HepG2 (cell line): ENCODE data around the gene BTBD17. TPM values are rescaled to one million over a fixed set of nuclear protein-coding genes. Genes with fewer than 3 reads are reported as not detected.

Source experiments
- AGO1 ChIP-seq: fragments of 200-400 bp; formaldehyde crosslinking; IDR thresholded peaks from 2 replicates; pipeline ENCODE4 v1.6.1; 2017; ENCODE audit warnings: mild to moderate bottlenecking, low read depth, low read length, moderate library complexity; ENCODE audit not compliant: poor library complexity, severe bottlenecking
- ASH2L ChIP-seq: fragments of 300-600, 200-600 bp; sonication (generic); IDR thresholded peaks from 2 replicates; pipeline ENCODE4 v1.7.0; 2017; ENCODE audit warnings: low read depth, mild to moderate bottlenecking, moderate library complexity, mixed read lengths, low read length; ENCODE audit not compliant: insufficient read length
- CREB1 ChIP-seq, 2 experiments: fragments of 450-650 bp in 1 of 2; IDR thresholded peaks; 2 replicates each; pipeline ENCODE4 v1.6.1; 2016 to 2017; ENCODE audit warnings: control low read depth in 1 of 2, mild to moderate bottlenecking in 1 of 2, missing compliant biosample characterization in 1 of 2, missing genetic modification characterization in 1 of 2
- DNMT1 ChIP-seq: sonication (generic); formaldehyde crosslinking; IDR thresholded peaks from 2 replicates; pipeline ENCODE4 v1.5.1; 2020; ENCODE audit warnings: mild to moderate bottlenecking, missing genetic modification reagents
- ELF4 ChIP-seq: sonication (generic); formaldehyde crosslinking; IDR thresholded peaks from 2 replicates; pipeline ENCODE4 v1.5.0; 2020; ENCODE audit warnings: missing genetic modification reagents, mild to moderate bottlenecking, moderate library complexity, borderline replicate concordance
- FOXO1 ChIP-seq: sonication (generic); formaldehyde crosslinking; IDR thresholded peaks from 2 replicates; pipeline ENCODE4 v1.4.0; 2020; ENCODE audit warnings: missing genetic modification reagents
- GRHL1 ChIP-seq: sonication (generic); formaldehyde crosslinking; conservative IDR thresholded peaks from 2 replicates; pipeline ENCODE4 v1.8.0; 2022; ENCODE audit warnings: missing genetic modification reagents
- MAFK ChIP-seq, 2 experiments: IDR thresholded peaks in 1 of 2; conservative IDR thresholded peaks in 1 of 2; 2 replicates each; pipeline ENCODE4 v1.6.1; 2011; ENCODE audit warnings: improper control_type of control experiment in 2 of 2, low read length in 2 of 2
- MBD4 ChIP-seq: IDR thresholded peaks from 2 replicates; pipeline ENCODE4 v1.6.1; 2012; ENCODE audit warnings: low read length, inconsistent platforms, borderline replicate concordance
- PRDM10 ChIP-seq: sonication (generic); formaldehyde crosslinking; IDR thresholded peaks from 2 replicates; pipeline ENCODE4 v1.4.0; 2020; ENCODE audit warnings: low read depth, missing genetic modification reagents
- RARA ChIP-seq: IDR thresholded peaks from 2 replicates; pipeline ENCODE4 v1.6.1; 2016; ENCODE audit warnings: missing genetic modification reagents, missing compliant biosample characterization
- SMC3 ChIP-seq: IDR thresholded peaks from 2 replicates; pipeline ENCODE4 v1.6.1; 2011; ENCODE audit warnings: low read length, improper control_type of control experiment
- YEATS2 ChIP-seq: sonication (generic); formaldehyde crosslinking; IDR thresholded peaks from 2 replicates; pipeline ENCODE4 v1.4.0; 2020; ENCODE audit warnings: missing genetic modification reagents, borderline replicate concordance
- ZNF230 ChIP-seq: sonication (generic); formaldehyde crosslinking; IDR thresholded peaks from 2 replicates; pipeline ENCODE4 v1.4.0; 2020; ENCODE audit warnings: mild to moderate bottlenecking, missing genetic modification reagents
- ZNF382 ChIP-seq: sonication (generic); formaldehyde crosslinking; IDR thresholded peaks from 2 replicates; pipeline ENCODE4 v1.5.0; 2020; ENCODE audit warnings: missing genetic modification reagents, mild to moderate bottlenecking, borderline replicate concordance
- ZNF484 ChIP-seq: sonication (generic); formaldehyde crosslinking; IDR thresholded peaks from 2 replicates; pipeline ENCODE4 v1.5.1; 2020; ENCODE audit warnings: mild to moderate bottlenecking, low read depth, missing genetic modification reagents, borderline replicate concordance
- ZNF576 ChIP-seq: sonication (generic); formaldehyde crosslinking; IDR thresholded peaks from 2 replicates; pipeline ENCODE4 v1.4.0; 2020; ENCODE audit warnings: mild to moderate bottlenecking, missing genetic modification reagents
- polyA plus RNA-seq, 8 experiments: library from polyadenylated mRNA; depleted of rRNA in 3 of 8; stranded (reverse) in 7 of 8; unstranded in 1 of 8; fragments of >200 nt; fragmentation: Illumina TruSeq in 4 of 8; extraction: Trizol in 4 of 8; gene quantifications; 2 replicates each; pipeline versions ENCODE4 v1.2.1 to v1.2.3, GENCODE V29; 2011 to 2016; ENCODE audit warnings: low read depth in 4 of 8, missing spikeins in 1 of 8, mixed read lengths in 1 of 8; ENCODE audit not compliant: insufficient read depth in 1 of 8
- total RNA-seq, 5 experiments: library from RNA; depleted of rRNA; stranded (reverse); fragments of >200 nt; fragmentation: Illumina TruSeq; extraction: Trizol; gene quantifications; 2 replicates each; pipeline ENCODE4 v1.2.3, GENCODE V29; 2016; ENCODE audit warnings: low read depth in 1 of 5
- TF ChIP-seq, protein P1 (sequence below): IDR thresholded peaks from 2 replicates; pipeline ENCODE4 v1.6.1; 2016; ENCODE audit warnings: low read depth, borderline replicate concordance

BTBD17 gene
- total and polyA plus RNA-seq, 2 of the 13 experiments (the other 11 are each of a cell fraction or from before 2014, with no cell fraction given): not detected

DNA sequence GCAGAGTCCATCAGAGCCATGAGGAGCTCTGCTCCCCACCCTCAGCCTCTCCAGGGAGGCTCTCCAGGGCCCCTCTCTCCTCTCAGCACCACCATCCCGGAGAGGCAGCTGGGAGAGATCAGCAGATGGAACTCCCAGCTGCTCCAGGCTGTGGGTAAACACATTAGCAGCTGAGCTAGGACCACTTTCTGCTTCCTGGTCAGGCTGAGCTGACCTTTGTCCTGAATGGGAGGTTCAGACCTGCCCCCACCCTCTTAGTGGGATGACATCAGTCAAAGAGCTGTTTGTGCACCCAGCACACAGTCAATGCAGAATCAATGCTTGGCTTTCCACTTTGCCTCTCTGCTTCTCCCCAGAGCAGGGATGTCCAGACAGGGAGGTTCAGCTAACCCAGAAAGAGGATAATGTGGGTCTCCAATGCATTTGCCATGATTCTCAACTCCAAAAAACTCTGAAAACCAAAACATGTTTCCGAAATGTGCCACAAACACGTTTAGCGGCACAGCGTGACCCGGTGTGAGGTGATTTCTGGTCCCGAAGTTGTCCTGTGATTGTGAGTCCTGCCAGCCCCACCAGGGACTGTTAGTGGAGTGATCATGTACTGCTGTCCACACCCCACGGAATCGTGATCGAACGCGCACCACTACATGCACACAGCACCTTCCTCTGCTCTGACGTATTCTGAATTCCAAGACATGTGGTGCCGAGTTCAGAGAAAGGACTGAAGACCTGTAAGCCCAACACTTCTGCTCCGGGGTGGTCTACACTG is 12.4 kb upstream of the BTBD17 start (continued):
- TF ChIP-seq MAFK (conservative IDR thresholded peaks at IDR 0.05 in 1 of 2, IDR thresholded peaks at IDR 0.05 in 1 of 2; ENCODE audit: low read length in 2 of 2) (0 out of 4 replicates have a peak, but pooled peaks of 1 of the 2 experiments have one; percentile 1), MBD4 (no peak), FOXO1 (CRISPR knock-in tag) (peak; percentile 97), PRDM10 (CRISPR knock-in tag) (peak; percentile 73; the same call in 1 of the 2 replicates), SMC3 (0 out of 2 replicates have a peak, but pooled peaks have one; percentile 16), ZNF576 (no peak), ZNF484 (CRISPR knock-in tag) (no peak), YEATS2 (peak; percentile 64; the same call in 1 of the 2 replicates), ELF4 (CRISPR knock-in tag) (no peak), DNMT1 (CRISPR knock-in tag) (no peak), CREB1 (IDR thresholded peaks at IDR 0.05) (no peak), CREB1 (CRISPR knock-in tag; IDR thresholded peaks at IDR 0.05) (0 out of 2 replicates have a peak, but pooled peaks have one; percentile 56), ASH2L (no peak), RARA (peak; percentile 77), GRHL1 (no peak), ZNF230 (CRISPR knock-in tag) (no peak), AGO1 (no peak), ZNF382 (CRISPR knock-in tag) (no peak)
- TF ChIP-seq, protein P1, sequence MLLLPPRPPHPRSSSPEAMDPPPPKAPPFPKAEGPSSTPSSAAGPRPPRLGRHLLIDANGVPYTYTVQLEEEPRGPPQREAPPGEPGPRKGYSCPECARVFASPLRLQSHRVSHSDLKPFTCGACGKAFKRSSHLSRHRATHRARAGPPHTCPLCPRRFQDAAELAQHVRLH (CRISPR knock-in tag): peak; percentile 92; the same call in 1 of the 2 replicates
